ENCODE measurements around the gene KLHL18.
"Not testable (repeated sequence)": the region's sequence is repeated elsewhere in the genome, so short reads cannot be mapped to it uniquely, and the experiment has no call there.

Gene KLHL18

DNA sequence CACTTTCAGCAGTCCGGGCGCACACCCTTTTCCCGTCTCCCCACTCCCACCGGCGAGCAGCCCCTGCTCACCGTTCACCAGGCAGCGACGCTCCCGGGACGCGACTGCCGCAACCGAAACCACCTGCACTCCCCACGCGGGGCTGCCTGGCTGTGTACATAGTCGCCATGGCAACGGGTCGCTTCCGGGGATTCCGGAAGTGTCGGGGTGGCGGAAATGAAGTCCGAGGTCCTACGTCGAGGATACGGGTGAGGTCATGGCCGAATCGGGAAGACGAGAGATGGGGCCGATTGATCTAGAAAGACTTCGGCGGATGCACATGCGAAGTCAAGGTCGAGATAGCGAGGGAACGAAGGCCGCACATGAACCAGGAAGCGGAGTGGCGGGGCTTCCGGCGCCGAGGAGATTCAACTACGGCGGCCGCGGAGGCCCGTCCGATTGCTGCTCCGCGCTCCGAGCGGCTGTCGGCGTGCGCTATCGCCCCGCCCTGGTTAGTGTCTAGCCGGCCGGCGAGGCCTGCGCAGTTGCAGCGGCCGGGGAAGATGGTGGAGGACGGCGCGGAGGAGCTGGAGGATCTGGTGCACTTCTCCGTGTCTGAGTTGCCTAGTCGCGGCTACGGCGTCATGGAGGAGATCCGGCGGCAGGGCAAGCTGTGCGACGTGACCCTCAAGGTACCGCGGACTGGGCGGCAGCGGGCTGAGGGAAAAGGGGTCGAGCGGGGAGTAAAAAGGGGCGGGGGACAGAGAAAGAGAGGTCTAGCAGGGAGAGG, at the start of gene KLHL18, which contains the start of gene KIF9:
Gene KLHL18 (plus strand): TSS at position 521 of the 769 bp plus-strand sequence. CDS start 22 bp downstream, at position 543.
Gene KIF9 (minus strand): TSS at position 376 of the 769 bp plus-strand sequence. CDS start 5,425 bp downstream, outside the sequence.
- DNase-seq (ENCODE audit: low read depth) = peak; percentile 93

DNA sequence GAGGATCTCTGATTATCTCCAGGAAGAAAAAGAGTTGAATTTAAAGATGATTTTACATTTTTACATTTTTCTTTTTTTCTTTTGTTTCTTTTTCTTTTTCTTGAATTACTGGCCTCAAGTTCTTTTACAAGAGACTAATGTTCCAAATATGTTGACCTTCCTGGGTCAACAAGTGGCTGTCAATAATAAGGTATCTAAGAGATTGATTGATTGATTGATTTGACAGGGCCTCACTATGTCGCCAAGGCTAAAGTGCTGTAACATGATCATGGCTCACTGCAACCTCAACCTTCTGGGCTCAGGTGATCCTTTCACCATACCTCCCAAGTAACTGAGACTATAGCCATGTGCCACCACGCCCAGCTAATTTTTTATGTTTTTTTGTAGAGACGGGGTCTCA, 44.7 kb upstream of the KLHL18 start:
- no peak for DNase-seq (ENCODE audit: low read depth)

DNA sequence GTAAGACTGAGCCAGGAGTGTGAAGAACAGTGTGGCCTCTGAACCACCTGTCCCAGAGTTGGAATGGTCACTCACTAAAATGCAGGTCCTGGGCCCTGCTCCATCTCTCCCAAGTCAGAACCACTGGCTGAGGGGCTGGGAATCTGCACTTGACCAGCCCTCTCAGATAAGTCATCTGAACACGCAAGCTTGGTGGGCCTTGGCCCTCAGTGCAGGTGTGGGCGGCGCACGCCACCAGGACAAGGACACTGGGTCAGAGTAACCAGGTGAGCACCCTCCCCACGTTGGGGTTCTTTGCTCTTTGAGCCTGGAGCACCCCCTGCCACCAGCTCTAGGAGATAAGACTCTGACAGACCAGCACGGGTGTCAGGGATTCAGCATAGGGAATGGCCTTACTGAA, 42.8 kb upstream of the KLHL18 start:
- DNase-seq (ENCODE audit: low read depth) = no peak

DNA sequence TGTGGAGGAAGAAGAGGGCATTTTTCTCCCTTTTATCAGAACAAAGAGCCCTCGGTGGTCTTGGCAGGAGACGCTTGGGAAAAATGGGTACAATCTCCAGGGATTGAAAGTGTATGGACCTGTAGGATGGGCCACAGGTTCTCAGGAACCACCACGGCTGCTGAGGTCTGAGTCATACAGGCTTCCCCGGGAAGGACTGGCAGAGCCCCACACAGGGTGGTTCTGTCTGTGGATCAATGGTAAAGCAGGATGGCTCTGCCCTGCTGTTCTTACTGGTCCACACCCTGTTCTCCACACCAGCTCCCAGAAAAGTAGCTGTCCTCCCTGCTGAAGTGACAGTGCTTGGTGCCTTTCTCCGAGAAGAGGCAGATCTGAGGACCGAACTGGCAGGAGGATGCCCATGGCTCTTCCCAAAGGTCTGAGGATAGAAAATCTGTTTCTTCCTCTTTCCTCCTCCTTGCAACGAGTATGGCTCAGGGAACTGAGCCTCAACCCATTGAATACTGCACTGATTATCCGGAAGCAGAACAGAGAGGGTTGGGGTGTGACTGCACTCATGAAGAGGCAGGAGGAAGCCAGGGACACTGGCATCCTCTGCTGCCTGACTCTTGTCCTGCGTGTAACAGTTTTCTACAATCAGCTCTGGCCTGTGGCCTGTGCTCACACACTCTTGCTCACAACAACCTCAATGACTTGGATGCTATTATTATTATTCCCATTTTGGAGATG, 39.2 kb upstream of the KLHL18 start:
- DNase-seq (ENCODE audit: low read depth) = no peak

DNA sequence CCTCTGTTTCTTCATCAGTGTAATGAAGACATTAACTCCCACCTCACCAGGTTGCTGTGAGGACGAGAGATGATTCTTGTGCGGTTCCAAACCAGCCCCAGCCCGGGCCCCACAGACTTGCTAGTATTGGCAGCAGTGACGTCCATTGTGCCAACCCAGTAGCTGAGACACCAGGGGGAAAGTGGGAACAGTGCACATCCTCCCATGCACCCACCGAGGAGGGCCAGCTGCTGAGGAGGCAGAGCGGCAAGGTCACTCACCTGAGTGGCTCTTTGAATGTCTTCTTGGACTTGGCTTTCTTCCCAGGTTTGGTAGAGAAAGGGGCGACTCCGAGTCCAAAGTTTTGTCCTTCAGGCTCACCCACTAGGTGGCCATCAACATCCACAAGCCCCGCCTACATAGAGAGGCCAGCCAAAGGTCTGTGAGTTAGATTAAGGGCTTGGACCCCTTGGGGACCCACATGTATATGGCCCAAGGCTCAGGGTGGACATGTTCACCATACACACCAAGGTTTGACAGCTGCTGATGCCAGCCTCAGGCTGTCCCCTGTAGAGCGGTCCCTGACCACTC, 38.1 kb upstream of the KLHL18 start:
- DNase-seq (ENCODE audit: low read depth) = no peak

DNA sequence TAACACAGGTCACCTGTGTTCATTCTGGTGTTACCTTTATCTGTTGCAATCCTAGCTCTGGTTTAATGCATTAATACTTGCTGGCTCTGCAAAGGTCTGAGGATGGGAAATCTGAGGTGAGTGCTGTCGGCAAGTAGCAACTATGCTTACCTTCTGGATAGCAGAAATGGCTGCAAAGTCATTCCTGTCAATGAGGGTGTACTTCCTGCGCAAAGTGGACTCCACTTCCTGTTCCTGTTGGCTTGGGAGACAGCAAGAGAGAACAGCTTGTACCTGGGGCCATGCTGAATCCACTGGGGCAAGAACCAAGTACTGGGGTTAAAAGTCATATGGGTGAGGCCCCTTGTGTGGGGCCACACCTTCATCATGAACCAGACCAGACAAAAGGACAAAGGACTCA, 37.5 kb upstream of the KLHL18 start:
- DNase-seq (ENCODE audit: low read depth) = no peak

DNA sequence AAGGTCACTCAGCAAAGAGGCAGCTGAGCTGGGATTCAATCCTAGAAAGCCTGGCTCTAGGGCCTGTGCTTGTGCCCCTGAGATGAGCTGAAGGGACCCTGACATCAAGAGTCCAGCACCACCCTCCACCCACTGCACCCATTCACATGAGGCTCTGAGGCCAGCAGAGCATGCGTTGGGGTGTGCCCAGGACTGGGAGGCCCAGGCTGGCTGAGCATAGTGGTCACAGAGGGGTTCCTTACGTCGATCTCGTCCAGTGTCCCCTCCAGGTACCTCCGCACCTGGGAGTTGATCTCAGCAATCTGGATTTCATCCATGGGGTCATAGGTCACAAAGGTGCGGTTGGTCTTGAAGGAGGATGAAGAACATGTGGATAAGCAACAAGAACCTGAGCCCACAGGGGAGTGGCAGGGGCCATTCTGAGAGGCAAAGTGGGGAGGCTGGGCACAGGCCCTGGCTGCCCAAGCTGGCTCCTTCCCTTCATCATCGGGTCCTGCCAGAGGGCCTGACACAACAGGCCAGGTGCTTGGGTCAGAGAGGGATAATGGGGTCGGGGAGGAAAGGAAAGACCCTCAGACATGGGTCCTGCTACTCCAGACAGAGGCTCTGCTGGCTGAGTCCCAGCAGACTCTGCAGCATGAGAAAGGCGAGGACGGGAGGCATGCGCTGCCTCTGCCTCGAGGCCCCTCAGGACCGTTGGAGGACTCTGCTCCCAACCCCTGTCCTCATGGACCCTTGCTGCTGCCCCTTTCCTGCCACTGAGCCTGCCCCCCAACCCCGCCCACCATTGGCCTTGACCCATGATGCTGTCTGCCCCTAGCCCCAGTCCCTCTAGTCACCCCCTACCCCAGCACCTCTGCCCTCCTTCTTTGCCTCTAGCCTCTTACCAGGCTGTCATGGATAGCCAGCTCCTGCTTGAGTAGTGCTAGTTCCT, 35.3 kb upstream of the KLHL18 start:
- no peak for DNase-seq (ENCODE audit: low read depth)

DNA sequence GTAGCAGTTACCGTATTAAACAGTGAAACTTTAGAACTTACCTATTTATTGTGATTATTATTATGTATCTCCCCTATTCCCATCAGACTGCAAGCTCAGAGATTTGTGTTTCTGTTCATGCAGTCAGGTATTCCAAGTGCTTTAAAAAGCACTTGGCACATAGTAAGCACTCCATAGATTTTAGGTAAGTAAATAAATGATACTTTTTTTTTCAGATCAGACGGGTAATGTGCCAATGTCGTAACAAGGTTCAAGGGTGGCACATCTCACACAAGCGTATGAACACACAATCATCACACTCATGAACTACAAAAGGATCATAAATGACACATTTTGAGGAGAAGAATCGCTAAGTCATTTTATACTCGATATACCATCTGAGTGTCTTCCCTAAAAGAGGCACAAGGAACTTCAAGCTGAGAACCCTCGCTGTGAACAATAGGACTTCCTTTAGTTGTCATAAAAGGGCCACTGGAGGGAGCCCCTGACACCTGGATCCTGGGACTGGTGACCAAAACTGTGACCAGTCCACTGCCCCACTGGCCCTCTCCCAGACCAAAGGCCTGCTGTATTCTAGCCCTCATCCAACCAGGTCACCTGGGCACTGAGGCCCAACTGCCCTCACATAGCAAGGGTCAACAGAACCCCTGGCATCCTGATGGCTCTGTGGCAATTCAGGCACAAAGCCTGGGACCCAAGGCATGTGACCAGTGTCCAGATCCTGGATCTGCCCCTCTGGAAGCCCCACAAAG, 32.3 kb upstream of the KLHL18 start:
- no peak for DNase-seq (ENCODE audit: low read depth)

DNA sequence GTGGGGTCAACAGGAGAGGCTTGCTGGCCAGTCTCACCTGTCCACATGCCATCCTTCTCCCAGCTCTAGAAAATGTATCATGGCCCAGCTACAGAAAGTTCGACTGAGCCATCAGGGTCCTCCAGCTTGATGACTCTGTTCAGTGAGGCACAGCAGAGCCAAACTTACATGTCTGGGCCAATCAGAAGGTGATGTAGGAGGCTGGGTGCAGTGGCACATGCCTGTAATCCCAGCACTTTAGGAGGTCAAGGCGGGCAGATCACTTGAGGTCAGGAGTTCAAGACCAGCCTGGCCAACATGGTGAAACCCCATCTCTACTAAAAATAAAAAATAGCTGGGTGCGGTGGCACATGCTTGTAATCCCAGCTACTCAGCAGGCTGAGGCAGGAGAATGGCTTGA, 31.7 kb upstream of the KLHL18 start:
- not testable (repeated sequence) for DNase-seq (ENCODE audit: low read depth)

DNA sequence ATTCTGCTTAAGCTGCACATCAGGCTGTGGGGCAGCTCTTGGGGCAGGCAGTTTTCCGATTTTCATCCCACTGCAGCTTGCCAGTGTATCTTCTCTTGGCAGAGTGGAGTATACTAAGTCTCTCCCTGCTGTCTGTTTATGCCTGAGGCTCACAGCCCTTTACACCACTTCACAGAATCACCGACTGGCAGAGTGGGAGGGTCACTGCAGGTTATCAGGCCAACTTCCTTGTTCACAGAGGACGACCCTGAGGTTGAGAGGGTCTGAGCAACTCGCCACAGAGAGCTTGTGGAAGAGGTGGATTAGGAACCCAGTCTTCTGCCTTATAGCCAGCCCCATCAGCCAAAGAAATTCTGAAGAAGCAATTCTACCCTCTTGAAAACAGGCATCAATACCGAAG, 31.1 kb upstream of the KLHL18 start:
- DNase-seq (ENCODE audit: low read depth) = no peak

DNA sequence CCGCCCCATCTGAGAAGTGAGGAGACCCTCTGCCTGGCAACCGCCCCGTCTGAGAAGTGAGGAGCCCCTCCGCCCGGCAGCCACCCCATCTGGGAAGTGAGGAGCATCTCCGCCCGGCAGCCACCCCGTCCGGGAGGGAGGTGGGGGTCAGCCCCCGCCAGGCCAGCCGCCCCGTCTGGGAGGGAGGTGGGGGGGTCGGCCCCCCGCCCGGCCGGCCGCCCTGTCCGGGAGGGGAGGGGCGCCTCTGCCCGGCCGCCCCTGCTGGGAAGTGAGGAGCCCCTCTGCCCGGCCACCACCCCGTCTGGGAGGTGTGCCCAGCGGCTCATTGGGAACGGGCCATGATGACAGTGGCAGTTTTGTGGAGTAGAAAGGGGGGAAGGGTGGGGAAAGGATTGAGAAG, 26.4 kb upstream of the KLHL18 start:
- DNase-seq (ENCODE audit: low read depth) = not testable (repeated sequence)

DNA sequence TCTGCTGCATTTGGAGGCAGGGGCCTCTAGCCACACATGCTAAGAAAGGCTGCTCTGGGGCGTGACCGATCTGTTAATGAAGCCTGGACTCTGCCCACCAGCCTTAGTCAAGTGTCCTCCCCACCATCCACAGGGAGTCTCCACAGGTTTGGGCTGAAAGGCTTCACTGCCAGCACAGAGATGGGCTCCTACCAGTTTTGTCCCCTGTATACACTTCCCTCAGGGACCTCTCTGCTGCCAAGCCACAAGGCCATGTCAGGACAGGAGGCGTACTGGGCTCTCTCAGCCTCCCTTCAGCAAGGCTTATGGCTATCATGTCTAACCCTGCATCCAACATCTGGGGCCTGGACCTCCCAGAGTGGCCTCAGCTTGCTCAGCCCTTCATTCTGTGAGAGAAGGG, 23.6 kb upstream of the KLHL18 start:
- no peak for DNase-seq (ENCODE audit: low read depth)

DNA sequence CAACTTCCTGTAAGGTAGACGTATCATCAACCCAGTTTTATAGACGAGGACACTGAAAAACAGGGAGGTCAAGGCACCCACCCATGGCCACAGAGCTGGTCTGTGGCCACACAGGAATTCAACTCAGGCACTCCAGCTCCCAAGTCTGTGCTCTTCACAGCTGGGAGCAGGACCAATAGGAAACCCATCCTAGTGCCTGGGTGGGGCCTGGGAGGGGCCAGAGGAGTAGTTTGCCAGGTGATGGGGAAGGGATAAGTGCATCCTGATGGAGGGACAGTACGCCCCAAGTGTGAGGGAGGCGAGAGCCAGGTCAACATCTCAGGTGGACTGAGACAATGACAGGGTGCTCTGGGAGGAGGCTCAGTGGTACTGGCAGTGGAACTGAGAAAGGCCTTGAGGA, 22.1 kb upstream of the KLHL18 start:
- DNase-seq (ENCODE audit: low read depth) = no peak

DNA sequence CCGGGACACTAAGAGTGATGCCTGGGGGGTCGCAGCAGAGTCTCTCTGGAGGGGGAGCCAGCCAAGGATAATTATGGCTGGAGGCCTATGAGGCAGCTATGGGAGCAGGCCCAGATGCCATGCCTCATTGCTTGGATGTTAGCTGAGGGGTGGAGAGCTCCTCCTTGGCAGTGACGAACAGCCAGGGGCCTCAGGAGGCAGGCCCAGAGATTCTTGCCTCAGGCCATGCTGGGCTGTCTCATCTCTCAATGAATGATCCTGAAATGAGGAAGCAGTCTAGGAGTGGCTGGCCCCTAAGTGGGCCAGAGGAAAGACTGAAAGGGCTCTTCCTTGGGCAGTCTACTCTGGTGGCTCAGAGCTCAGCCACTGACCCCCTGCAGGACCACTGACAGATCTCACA, 21.4 kb upstream of the KLHL18 start:
- no peak for DNase-seq (ENCODE audit: low read depth)

DNA sequence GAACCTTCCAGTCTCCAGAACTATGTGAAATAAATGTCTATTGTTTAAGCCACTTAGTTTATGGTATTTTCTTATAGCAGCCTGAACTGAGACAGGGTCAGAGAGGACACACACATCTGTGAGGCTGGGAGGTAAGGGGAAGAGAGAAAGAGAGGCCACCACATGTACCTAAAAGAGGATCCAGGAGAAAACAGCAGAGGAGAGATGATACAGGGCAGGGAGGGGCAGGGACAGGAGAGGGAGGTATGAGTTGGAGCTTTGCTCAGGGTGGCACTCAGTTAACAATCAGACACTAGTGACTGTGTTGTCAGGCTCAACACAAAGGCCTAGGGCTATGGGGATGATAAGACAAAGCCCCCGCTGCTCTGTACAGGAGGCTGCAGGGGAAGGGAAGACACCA, 17.7 kb upstream of the KLHL18 start:
- DNase-seq (ENCODE audit: low read depth) = no peak

DNA sequence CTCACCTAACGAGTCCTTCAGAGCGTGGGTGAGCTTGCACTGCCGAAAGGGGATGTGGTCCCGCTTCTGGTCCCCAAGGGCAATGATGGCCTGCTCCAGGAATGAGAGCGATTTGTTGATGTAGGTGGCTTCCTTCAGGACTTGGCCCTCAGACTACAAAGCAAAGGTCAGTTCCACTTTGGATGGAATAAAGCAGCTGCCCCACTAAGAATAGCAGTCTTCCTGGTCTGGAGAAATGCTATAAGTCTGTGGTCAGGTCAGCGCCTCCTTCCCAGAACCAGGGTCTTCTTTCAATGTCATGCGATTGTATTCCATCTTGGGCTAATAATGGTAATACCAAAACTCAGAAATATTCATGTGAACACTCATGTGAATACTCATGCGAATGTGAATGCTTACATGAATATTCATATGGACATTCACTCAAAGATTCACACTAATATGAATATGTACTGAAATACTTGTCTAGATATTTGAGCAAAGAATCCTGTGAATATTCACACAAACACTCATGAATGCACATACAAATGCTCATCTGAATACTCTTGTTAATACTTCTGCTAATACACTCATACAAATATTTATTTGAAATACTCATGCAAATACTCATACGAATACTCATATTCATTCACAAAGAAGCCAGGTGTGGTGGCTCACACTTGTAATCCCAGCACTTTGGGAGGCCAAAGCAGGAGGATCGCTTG, 16.9 kb upstream of the KLHL18 start:
- DNase-seq (ENCODE audit: low read depth) = no peak

DNA sequence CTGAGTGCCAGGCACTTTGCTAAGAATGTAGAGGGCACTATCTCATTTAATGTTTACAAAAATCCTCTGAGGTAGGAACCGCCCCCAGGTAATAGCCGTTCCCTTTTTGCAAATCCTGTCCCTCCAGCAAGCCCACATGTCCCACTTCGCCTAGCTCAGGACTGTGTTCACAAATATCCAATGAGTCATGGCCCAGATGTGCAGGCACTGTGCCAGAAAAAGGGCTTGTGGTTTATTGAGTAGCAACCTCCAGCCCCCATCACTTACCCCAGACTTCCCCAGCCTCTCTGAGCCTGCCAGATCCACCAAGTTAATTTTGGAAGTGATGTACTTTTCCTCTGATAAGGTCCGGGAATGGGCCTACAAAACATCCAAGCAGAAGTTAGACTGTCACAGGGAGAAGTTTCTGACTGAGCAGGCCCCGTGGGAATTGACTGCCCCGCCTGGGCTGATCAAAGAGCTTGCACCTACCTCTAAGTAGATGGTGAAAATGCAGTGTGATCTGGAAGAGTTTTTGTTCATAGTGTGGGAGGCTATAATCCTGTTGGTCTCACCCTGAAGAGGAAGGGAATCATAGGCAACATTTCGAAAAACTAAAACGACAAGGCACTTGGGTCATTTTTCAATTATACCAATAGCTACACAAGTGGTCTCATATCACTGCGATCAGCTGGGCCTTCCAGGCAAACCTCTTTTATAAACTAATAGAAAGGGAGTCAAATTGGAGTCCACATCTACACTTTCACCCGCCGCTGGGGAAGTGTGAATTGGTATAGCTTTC, 15.8 kb upstream of the KLHL18 start:
- DNase-seq (ENCODE audit: low read depth) = peak; percentile 39

DNA sequence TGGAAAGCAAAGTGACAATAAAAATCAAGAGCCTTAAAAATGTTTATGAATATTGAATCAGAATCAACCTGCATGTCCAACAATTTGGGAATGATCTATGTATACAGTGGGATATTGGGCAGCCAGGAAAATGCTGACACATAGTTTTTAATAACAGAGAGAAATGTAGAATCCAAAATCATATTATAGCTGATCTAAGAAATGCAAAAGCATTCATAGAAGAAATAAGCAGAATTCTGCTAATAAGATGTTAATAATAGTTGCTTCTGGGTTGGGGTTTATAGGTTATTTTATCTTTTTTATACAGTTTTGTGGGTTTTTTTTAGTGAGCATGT, 15.3 kb upstream of the KLHL18 start:
- DNase-seq (ENCODE audit: low read depth) = no peak

DNA sequence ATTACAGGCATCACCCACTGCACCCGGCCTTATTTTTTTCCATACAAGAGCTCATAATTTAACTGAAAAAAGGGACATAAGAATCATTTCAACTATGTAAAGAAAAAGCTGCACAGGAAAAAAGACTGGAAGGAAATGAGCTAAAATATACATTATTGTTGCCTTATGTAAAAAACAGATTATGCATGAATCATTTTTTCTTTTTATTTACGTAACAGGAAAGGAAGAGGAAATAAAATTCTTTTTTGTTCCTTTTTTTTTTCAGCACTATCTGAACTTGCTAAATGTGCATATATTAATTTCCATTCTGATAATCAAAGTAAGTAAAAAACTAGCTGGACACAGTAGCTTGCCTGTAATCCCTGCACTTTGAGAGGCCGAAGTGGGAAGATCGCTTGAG, 12.2 kb upstream of the KLHL18 start:
- DNase-seq (ENCODE audit: low read depth) = no peak

DNA sequence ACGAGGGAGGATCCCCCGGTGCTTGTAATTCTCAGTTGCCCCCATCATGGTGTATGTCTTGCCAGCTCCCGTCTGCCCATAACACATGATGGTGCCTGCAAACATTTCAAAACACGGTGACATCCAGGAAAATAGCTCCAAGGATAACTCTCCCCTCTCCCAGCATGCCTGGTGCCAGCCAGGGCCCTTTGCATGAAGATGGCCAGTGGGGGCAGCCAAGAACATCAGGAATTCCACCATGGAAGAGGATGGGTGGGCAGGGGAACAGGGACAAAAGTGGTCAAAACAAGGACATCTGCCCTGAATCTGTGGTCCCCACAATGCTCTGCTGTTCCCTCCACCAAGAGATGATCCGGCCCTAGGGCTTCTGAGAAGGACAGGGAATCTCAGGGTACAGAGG, 9.2 kb upstream of the KLHL18 start:
- DNase-seq (ENCODE audit: low read depth) = no peak
